IPS-15b (cell line): Measurements from ENCODE around the gene GPR62.
A peak's percentile ranks its signal among the peaks of the same experiment; 100 is the strongest.

Experiments used
- H3K27me3 ChIP-seq: one replicate; pipeline ENCODE4 v1.6.1; 2013; ENCODE audit warnings: low read length; ENCODE audit not compliant: control insufficient read depth, insufficient read depth
- H3K36me3 ChIP-seq: one replicate; pipeline ENCODE4 v1.6.1; 2013; ENCODE audit warnings: low read length; ENCODE audit not compliant: control insufficient read depth, insufficient read depth
- H3K4me1 ChIP-seq: one replicate; pipeline ENCODE4 v1.6.1; 2013; ENCODE audit warnings: mild to moderate bottlenecking, low read length; ENCODE audit not compliant: control insufficient read depth, insufficient read depth
- H3K4me3 ChIP-seq: one replicate; pipeline ENCODE4 v1.5.1; 2013; ENCODE audit warnings: low read depth, low read length
- H3K9ac ChIP-seq: one replicate; pipeline ENCODE4 v1.6.1; 2013; ENCODE audit warnings: low read depth, mild to moderate bottlenecking, low read length
- H3K9me3 ChIP-seq: one replicate; pipeline ENCODE4 v1.6.1; 2013; ENCODE audit warnings: mild to moderate bottlenecking, low read length; ENCODE audit not compliant: control insufficient read depth, insufficient read depth

GPR62 gene

DNA sequence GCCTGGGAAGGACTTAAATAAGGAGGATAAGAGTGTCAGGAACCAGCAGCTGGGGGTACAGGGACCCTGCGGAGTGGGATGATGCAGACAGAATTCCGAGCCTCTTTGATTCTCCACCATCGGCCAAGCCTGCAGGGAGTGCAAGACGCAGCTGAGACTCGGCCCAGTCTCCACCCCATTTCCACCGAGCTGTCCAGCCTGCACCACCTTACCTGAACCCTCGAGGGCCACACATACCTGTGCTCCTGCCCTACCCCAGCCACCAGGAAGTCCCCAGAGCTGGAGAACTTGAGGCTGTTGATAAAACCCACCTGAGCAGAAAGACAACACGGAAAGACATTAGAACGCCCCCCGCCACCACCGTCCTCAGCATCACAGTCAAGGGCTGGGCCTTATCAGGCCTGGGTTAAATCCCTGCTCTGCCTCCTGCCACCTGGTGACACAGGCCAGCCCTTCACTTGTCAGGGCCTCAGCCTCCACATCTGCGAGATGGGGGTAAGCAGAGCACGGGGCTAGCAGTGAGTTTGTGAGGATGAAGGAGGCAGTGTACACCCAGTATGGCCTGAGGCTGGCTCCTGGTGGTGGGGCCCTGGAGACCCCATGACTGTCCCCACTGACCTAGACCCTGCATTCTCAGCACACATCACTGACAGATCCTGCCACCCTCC, 21.6 kb upstream of the GPR62 start:
- Histone ChIP-seq H3K27me3 (no peaks in the 10 kb centered on the region), H3K4me1 (no peaks in the 10 kb centered on the region), H3K4me3 (no peak overlapping the region), H3K36me3 (peaks cover 53% of the 10 kb centered on the region), H3K9ac (no peak overlapping the region), H3K9me3 (no peaks in the 10 kb centered on the region)

DNA sequence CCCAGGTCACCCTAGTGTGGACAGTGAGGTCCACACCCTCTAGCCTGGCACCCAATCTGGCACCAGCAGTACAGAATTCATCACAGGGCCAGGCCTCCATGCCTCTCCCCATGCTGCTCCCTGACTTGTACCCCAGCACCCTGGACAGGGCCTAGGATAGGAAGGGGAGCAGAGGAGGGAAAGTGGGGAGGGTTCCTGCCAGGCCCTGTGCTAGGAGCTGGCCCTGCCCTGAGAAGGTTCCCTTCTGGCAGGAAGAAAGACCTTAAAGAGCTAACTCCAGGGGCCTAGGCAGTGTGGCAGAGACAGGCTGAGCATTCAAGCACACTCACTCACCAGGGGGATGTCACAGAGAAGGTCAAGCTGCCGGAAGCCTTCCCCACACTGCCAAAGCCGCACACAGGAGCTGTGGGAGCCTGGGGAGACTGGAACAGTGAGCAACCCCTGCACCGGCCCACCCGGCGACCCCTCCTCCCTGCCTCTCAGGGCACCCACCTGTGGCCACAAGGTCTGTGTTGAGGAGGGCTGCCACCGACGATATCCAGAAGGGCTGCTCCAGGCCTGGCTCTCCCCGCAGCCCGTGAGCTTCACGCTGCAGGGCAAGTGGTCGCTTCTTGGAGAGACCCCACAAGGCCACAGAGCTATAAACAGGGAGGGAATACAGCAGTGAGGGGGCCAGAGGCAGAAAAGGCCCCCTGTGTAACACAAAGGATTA, 20.9 kb upstream of the GPR62 start:
- no peak overlapping the region for H3K4me3 ChIP-seq
- no peaks in the 10 kb centered on the region for H3K27me3 ChIP-seq
- peaks cover 53% of the 10 kb centered on the region for H3K36me3 ChIP-seq
- H3K4me1 ChIP-seq: no peaks in the 10 kb centered on the region
- H3K9me3 ChIP-seq: no peaks in the 10 kb centered on the region
- no peak overlapping the region for H3K9ac ChIP-seq

DNA sequence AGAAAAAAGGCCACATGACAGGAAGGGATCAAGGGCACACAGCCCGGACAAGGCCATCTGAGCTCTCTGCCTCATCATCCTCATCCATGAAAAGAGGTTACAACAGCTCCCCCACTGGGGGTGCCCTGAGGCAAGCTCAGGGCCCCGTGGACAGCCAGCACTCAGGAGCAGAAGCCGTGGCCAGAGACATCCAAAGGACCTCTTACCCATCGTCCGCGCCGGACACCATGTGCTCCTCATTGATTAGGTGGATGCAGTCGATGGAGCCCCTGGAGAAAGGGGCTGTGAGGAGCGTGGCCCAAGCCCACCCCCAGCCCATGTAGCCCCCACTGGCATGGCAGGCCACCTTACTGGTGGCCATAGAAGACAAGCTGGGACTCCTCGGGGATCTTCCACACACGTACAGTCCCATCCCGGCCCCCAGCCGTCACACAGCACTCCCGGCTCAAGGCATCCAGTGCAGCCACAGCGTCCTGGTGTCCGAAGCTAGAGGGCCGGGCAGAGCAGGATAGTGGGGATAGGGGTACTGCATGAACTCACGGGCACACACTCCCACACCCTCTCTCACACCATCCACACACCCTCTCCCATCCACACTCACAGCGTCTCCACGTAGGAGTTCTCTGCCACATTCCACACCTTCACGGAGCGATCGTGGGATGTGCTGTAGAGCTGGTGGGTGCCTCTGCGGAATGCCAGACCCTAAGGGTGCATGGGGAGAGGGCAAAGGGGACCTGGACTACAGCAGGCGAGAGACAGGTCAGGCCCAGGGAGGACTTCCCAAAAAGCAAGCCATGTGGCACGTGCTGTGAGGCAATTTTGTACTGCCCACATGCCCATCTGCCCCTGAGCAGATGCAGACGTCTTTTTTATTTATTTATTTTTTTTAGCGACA, 19.9 kb upstream of the GPR62 start:
- H3K36me3 ChIP-seq: peaks cover 53% of the 10 kb centered on the region
- no peak overlapping the region for H3K4me3 ChIP-seq
- no peak overlapping the region for H3K9ac ChIP-seq
- H3K27me3 ChIP-seq: no peaks in the 10 kb centered on the region
- no peaks in the 10 kb centered on the region for H3K9me3 ChIP-seq
- peaks cover 2% of the 10 kb centered on the region for H3K4me1 ChIP-seq

DNA sequence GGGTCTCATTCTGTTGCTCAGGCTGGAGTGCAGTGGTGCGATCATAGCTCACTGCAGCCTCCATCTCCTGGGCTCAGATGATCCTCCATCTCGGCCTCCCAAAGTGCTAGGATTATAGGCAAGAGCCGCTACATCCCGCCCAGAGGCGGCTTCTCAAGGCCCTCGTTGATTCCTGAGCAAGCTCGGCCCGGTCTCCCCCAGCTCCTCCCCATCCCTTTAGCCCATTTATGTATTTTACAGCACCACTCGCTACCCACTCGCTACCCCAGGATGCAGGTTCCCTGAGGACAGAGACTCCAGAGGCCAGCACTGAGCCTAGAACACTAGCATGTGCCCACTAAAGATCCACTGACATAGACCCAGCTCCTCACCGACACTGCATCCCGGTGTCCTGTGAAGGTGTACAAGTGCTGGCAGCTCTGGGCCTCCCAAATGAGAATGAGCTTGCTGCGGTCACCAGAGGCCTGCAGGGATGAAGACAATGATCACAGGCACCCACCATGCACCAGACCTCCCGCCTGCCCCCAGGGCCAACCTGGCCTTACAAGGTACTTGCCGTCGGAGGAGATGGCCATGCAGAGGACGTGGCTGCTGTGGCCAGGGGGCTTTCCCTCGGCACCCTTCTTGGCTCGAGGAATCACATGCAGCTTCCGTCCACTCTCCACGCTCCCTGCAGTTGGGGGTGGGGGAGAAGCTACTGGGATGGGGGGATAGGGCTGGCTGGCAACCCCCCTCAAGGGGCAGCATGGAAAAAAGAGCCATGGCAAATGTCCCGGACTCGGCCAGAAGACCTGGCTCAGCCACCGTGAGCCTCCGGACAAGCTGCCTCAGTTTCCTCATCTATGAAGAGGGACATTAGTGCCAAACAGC, 19.1 kb upstream of the GPR62 start:
- no peak overlapping the region for H3K9ac ChIP-seq
- H3K36me3 ChIP-seq: peaks cover 53% of the 10 kb centered on the region
- no peak overlapping the region for H3K4me3 ChIP-seq
- H3K27me3 ChIP-seq: no peaks in the 10 kb centered on the region
- no peaks in the 10 kb centered on the region for H3K9me3 ChIP-seq
- peaks cover 3% of the 10 kb centered on the region for H3K4me1 ChIP-seq

DNA sequence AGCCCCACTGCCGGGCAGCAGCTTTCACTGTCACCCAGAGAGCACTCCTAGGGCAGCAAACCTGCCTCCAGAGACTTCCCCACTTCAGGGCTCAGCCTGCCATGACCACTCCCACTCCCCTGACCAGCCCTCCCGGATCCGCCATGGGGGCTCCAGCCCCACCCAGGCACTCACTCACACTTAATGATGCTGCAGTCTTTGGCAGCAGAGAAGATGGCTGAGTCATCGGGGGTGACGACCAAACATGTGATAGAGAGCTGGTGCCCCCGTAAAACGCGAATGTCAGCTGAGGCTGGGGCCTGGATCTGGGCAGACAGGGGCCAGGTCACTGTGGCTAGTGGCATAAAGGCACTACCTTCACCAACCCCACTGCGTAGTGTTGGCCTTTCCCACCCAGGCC, 18.2 kb upstream of the GPR62 start:
- no peak overlapping the region for H3K9ac ChIP-seq
- H3K27me3 ChIP-seq: no peaks in the 10 kb centered on the region
- H3K36me3 ChIP-seq: peaks cover 53% of the 10 kb centered on the region
- H3K4me1 ChIP-seq: peaks cover 3% of the 10 kb centered on the region
- H3K4me3 ChIP-seq: no peak overlapping the region
- no peaks in the 10 kb centered on the region for H3K9me3 ChIP-seq

DNA sequence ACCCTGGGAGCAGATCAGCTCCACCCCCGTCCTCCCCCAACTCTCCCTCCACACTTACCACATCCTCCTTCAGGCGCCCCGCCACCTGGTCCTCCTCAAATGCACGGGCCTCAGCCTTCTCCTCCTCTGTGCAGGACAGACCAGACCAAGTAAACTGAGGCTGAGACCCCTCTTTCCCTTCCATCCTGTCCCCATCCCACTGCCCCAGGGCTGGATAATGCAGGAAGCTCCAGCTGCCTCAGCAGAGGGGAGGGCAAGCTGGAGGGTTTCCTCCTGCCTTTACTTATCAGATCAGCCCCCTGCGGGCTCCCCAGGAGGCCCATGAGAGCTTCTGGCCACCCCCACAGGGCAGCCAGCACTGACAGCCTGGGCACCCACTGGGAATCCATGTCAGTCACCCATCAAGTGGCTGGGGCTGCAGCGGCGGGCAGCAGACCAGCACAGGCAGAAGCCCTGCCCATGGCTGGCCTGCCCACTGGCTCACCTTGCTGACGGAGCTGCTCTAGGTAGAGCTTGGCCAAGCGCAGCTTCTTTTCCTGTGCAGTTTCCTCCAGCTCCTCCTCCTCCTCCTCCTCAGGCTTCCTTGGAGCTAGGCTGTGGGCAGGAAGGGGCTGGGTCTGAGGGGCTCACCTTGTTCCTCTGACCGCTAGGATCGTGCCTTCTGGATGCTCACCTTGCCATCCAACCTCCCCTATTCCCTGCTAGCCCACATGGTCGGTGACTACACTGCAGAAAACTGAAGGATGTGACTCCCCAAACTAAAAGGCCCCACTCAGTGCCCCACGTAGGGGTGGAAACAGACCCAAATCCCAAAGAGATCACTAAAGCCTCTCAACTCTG, 17.4 kb upstream of the GPR62 start:
- H3K27me3 ChIP-seq: peaks cover under 1% of the 10 kb centered on the region
- H3K9ac ChIP-seq: no peak overlapping the region
- no peaks in the 10 kb centered on the region for H3K9me3 ChIP-seq
- H3K4me1 ChIP-seq: peaks cover 7% of the 10 kb centered on the region
- no peak overlapping the region for H3K4me3 ChIP-seq
- peaks cover 49% of the 10 kb centered on the region for H3K36me3 ChIP-seq

DNA sequence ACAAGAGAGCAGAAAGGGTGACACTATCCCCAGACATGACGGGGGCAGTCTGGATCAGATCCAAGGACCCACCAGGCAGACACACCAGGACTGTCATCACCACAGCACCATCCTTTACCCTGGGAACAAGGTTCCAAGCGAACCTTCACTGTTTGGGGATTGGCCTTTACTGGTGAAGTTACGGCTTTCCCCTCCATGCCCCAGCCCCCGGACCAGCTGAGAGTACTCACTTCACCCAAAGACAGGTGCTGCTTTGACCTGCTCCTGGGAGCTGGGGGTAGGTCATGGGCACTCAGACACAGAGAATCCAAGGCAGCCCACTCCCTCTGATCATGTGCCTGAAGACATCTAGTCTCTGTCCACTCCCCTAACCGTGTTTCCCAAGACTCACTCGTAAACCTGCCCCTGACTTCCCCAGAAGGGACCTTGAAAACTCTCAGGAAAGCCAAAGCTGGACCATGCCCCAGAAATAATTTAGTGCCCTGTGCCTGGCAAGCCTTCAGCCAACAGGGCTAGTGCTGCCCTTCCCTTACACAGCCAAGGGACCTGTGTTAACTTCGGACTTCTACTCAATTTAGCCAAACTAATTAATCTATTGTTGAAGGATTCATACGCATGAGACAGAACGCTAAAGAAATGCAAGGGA, 16.3 kb upstream of the GPR62 start:
- no peaks in the 10 kb centered on the region for H3K9me3 ChIP-seq
- peaks cover 41% of the 10 kb centered on the region for H3K36me3 ChIP-seq
- H3K4me3 ChIP-seq: no peak overlapping the region
- H3K4me1 ChIP-seq: peaks cover 7% of the 10 kb centered on the region
- H3K27me3 ChIP-seq: peaks cover 2% of the 10 kb centered on the region
- no peak overlapping the region for H3K9ac ChIP-seq

DNA sequence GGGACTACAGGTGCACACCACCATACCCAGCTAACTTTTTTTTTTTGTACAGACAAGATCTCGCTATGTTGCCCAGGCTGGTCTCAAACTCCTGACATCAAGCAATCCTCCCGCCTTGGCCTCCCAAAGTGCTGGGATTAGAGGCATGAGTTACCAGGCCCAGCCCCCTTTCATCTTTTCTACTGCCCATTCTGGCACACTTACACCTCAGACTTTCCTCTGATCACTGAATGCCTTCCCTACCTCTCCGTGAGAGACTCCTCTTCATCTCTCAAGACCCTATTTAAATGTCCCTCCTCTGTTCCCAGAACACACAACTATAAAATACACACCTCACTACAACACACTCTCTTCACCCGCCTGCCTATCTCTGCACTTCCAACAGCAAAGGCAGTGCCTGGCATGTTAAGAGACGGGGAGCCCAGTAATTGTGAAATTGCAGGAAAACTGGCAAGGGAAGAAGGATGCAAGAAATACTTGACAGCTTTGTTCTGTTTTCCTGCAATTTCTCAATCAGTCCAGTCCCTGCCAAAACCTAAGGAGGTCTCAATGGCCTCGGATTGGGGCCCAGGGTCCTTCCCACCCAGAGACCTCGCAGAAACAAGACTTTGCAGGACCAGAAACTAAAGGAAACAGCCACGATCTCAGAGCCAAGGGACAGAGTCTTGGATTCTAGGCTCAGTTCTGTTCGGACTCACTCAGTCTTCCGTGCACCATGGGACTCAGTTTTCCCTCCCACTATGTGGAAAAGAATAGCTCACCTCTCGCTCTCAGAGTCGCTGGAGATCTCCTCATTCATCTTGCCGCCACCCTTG, 14.3 kb upstream of the GPR62 start:
- H3K4me3 ChIP-seq: peak overlapping the region; percentile 89
- H3K9ac ChIP-seq: peak overlapping the region; percentile 83
- peaks cover 2% of the 10 kb centered on the region for H3K27me3 ChIP-seq
- peaks cover 24% of the 10 kb centered on the region for H3K36me3 ChIP-seq
- no peaks in the 10 kb centered on the region for H3K9me3 ChIP-seq
- H3K4me1 ChIP-seq: peaks cover 7% of the 10 kb centered on the region

DNA sequence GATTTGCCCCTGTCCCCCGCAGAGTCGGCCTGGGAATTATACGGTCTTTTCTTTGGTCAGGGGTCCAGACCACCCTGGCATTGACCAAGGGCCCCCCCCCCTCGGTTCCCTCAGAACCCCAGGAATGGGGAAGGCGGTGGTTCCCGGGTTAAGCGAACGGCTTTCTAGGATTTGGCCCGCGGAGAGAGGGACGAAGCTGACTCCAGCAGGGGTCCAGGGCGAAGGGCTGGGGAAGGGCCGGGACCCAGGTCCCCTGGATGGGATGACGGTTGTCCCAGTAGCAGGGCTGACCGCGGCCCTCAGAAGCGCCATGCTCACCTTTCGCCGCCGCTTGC, 13.8 kb upstream of the GPR62 start:
- Histone ChIP-seq H3K27me3 (peaks cover 2% of the 10 kb centered on the region), H3K9me3 (no peaks in the 10 kb centered on the region), H3K4me1 (peaks cover 7% of the 10 kb centered on the region), H3K36me3 (peaks cover 18% of the 10 kb centered on the region), H3K4me3 (peak overlapping the region; percentile 89), H3K9ac (peak overlapping the region; percentile 83)
